ENCODE data around the gene DPH5.

The DPH5 gene

DNA sequence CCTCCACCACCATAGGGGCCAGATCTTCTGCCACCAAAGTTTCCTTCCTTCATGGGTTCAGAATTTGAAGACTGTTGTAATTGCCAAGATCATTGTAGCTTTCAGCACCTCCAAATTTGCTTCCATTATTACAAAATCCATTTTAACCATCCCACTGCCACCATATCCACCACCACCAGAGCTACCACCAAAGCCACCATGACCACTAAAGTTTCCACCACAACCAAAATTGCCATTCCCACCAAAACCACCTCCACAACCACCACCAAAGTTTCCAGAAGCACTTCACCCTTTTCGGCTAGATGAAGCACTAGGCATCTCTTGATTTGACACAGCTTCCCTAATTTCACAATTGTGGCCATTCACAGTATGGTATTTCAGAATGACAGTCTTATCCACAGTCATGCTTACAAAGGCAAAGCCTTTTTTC is 84.5 kb downstream of the DPH5 start:
- DNase-seq, result peak; percentile 81 to 83
